H1 (cell line): ENCODE results near the gene NECTIN3. TPM values are rescaled to one million over a fixed set of nuclear protein-coding genes. Genes with fewer than 3 reads are reported as not detected.

Experiments
- CTCF ChIA-PET: fragments of 300-600 bp; sonication (Branson Sonifier 250); formaldehyde crosslinking; loops from one replicate; lab custom pipeline; 2021; ENCODE audit not compliant: partially characterized antibody; lab: Charles Lee
- POLR2A ChIA-PET: fragments of 300-600 bp; sonication (Branson Sonifier 250); formaldehyde crosslinking; loops from one replicate; lab custom pipeline; 2021; ENCODE audit warnings: inconsistent platforms; ENCODE audit not compliant: partially characterized antibody; lab: Charles Lee
- DNase-seq, 2 experiments: peaks; one replicate each; pipeline versions ENCODE4 v3.0.0 to v3.0.0-alpha.2; 2010 to 2022; ENCODE audit warnings: low spot score in 2 of 2, low read depth in 1 of 2, mixed read lengths in 1 of 2
- FAIRE-seq: peaks from 2 replicates; lab custom pipeline; 2011; peaks lifted over from hg19 to GRCh38; lab: Jason Lieb, UNC
- H2AFZ ChIP-seq: 2 replicates; pipeline ENCODE4 v1.8.1; 2012; ENCODE audit warnings: low read length, inconsistent platforms
- H2AK5ac ChIP-seq: 2 replicates; pipeline ENCODE4 v1.6.1; 2013; ENCODE audit warnings: low read depth, low read length
- H2BK120ac ChIP-seq: replicated peaks from 2 replicates; pipeline ENCODE3; 2013; ENCODE audit warnings: low read depth, low read length, inconsistent platforms
- H2BK12ac ChIP-seq: 2 replicates; pipeline ENCODE4 v1.6.1; 2013; ENCODE audit warnings: low read depth, low read length
- H2BK15ac ChIP-seq: 2 replicates; pipeline ENCODE4 v1.6.1; 2013; ENCODE audit warnings: low read length
- H2BK20ac ChIP-seq: 2 replicates; pipeline ENCODE4 v1.6.1; 2013; ENCODE audit warnings: low read length
- H2BK5ac ChIP-seq: 2 replicates; pipeline ENCODE4 v1.6.1; 2013; ENCODE audit warnings: low read depth, low read length
- H3K14ac ChIP-seq: 2 replicates; pipeline ENCODE4 v1.6.1; 2013; ENCODE audit warnings: inconsistent platforms; ENCODE audit not compliant: insufficient read length
- H3K18ac ChIP-seq: 2 replicates; pipeline ENCODE4 v1.6.1; 2013; ENCODE audit warnings: low read length; ENCODE audit errors: extremely low read depth
- H3K23ac ChIP-seq: 2 replicates; pipeline ENCODE4 v1.6.1; 2013; ENCODE audit warnings: inconsistent platforms; ENCODE audit not compliant: insufficient read length
- H3K23me2 ChIP-seq: 2 replicates; pipeline ENCODE4 v1.6.1; 2013; ENCODE audit warnings: low read depth, low read length
- H3K27ac ChIP-seq: 2 replicates; pipeline ENCODE4 v1.6.1; 2011; ENCODE audit warnings: low read depth, low read length, inconsistent platforms
- H3K27me3 ChIP-seq, 4 experiments: replicated peaks in 1 of 4; 1 replicate in 1 of 4; 2 replicates in 3 of 4; pipeline versions ENCODE4 v1.6.1 to v1.8.1; 2011 to 2013; ENCODE audit warnings: low read length in 3 of 4, mild to moderate bottlenecking in 3 of 4, inconsistent platforms in 2 of 4, mixed read lengths in 2 of 4, moderate library complexity in 1 of 4; ENCODE audit not compliant: control insufficient read depth in 3 of 4, insufficient read depth in 3 of 4; ENCODE audit errors: extremely low read depth in 1 of 4
- H3K36me3 ChIP-seq, 4 experiments: 2 replicates each; pipeline versions ENCODE4 v1.6.1 to v1.8.1; 2011 to 2013; ENCODE audit warnings: mild to moderate bottlenecking in 4 of 4, low read length in 3 of 4, moderate library complexity in 2 of 4, control low read depth in 1 of 4, inconsistent platforms in 1 of 4; ENCODE audit not compliant: insufficient read depth in 4 of 4, control insufficient read depth in 2 of 4
- H3K4ac ChIP-seq: replicated peaks from 2 replicates; pipeline ENCODE3; 2013; ENCODE audit warnings: low read length, low read depth, mixed read lengths, inconsistent platforms; ENCODE audit not compliant: insufficient read length
- H3K4me1 ChIP-seq, 4 experiments: replicated peaks in 1 of 4; 1 replicate in 1 of 4; 2 replicates in 3 of 4; pipeline versions ENCODE4 v1.6.1 to v1.8.1; 2011 to 2013; ENCODE audit warnings: low read length in 3 of 4, inconsistent platforms in 2 of 4, mixed read lengths in 1 of 4; ENCODE audit not compliant: insufficient read depth in 4 of 4, control insufficient read depth in 3 of 4
- H3K4me2 ChIP-seq, 2 experiments: 2 replicates each; pipeline versions ENCODE4 v1.6.1 to v1.8.1; 2011 to 2013; ENCODE audit warnings: low read depth in 2 of 2, low read length in 2 of 2, control low read depth in 1 of 2, inconsistent platforms in 1 of 2, mild to moderate bottlenecking in 1 of 2; ENCODE audit not compliant: insufficient read depth in 1 of 2
- H3K4me3 ChIP-seq, 4 experiments: fragments of 200-600, 300-600 bp in 1 of 4; sonication (generic), shearing (Covaris generic), sonication (Bioruptor Twin) in 1 of 4; 2 replicates each; pipeline versions ENCODE4 v1.5.1 to v1.8.1; 2011 to 2016; ENCODE audit warnings: low read length in 4 of 4, low read depth in 3 of 4, control low read depth in 2 of 4, inconsistent platforms in 2 of 4, mild to moderate bottlenecking in 2 of 4, mixed read lengths in 1 of 4, moderate library complexity in 1 of 4; ENCODE audit not compliant: insufficient read depth in 2 of 4; ENCODE audit errors: extremely low read depth in 1 of 4
- H3K56ac ChIP-seq: replicated peaks from 2 replicates; pipeline ENCODE3; 2013; ENCODE audit warnings: low read depth, mild to moderate bottlenecking, mixed read lengths, low read length, inconsistent platforms; ENCODE audit not compliant: insufficient read length
- H3K79me1 ChIP-seq: 2 replicates; pipeline ENCODE4 v1.6.1; 2013; ENCODE audit warnings: low read depth, low read length, control low read depth
- H3K79me2 ChIP-seq, 2 experiments: 2 replicates each; pipeline versions ENCODE4 v1.6.1 to v1.8.1; 2012 to 2013; ENCODE audit warnings: low read length in 2 of 2, mild to moderate bottlenecking in 2 of 2, inconsistent platforms in 1 of 2; ENCODE audit not compliant: insufficient read depth in 2 of 2, control insufficient read depth in 1 of 2
- H3K9ac ChIP-seq, 4 experiments: replicated peaks in 1 of 4; 1 replicate in 1 of 4; 2 replicates in 3 of 4; pipeline versions ENCODE4 v1.6.1 to v1.8.1; 2011 to 2013; ENCODE audit warnings: low read depth in 3 of 4, low read length in 3 of 4, control low read depth in 2 of 4, mild to moderate bottlenecking in 2 of 4, moderate library complexity in 2 of 4, inconsistent platforms in 1 of 4; ENCODE audit errors: extremely low read depth in 1 of 4
- H3K9me3 ChIP-seq, 2 experiments: 2 replicates each; pipeline versions ENCODE4 v1.6.1 to v1.8.1; 2012 to 2013; ENCODE audit warnings: mild to moderate bottlenecking in 2 of 2, moderate library complexity in 2 of 2, control low read depth in 1 of 2, inconsistent platforms in 1 of 2, low read depth in 1 of 2, low read length in 1 of 2, mixed read lengths in 1 of 2; ENCODE audit not compliant: insufficient read depth in 2 of 2
- H4K20me1 ChIP-seq, 2 experiments: replicated peaks in 1 of 2; 2 replicates each; pipeline versions ENCODE3 to v1.8.1; 2011 to 2013; ENCODE audit warnings: inconsistent platforms in 2 of 2, low read length in 2 of 2, mild to moderate bottlenecking in 1 of 2; ENCODE audit not compliant: insufficient read depth in 2 of 2, control insufficient read depth in 1 of 2
- H4K5ac ChIP-seq: 2 replicates; pipeline ENCODE4 v1.6.1; 2013; ENCODE audit warnings: low read length, low read depth, mixed read lengths, inconsistent platforms; ENCODE audit not compliant: insufficient read length
- H4K8ac ChIP-seq: 2 replicates; pipeline ENCODE4 v1.8.0; 2013; ENCODE audit warnings: mild to moderate bottlenecking, moderate library complexity, low read length, inconsistent platforms; ENCODE audit not compliant: insufficient read depth; ENCODE audit errors: extremely low read depth
- H4K91ac ChIP-seq: replicated peaks from 2 replicates; pipeline ENCODE3; 2013; ENCODE audit warnings: low read length, mixed read lengths, inconsistent platforms; ENCODE audit not compliant: insufficient read length
- CHD2 ChIP-seq: IDR thresholded peaks from 2 replicates; pipeline ENCODE4 v1.6.1; 2012; ENCODE audit warnings: low read length, improper control_type of control experiment
- HDAC6 ChIP-seq: IDR thresholded peaks from one replicate; pipeline ENCODE4 v1.7.1; 2012; ENCODE audit warnings: low read depth, mild to moderate bottlenecking, inconsistent platforms, low read length, moderate library complexity
- KDM4A ChIP-seq: IDR thresholded peaks from one replicate; pipeline ENCODE4 v1.7.1; 2012; ENCODE audit warnings: low read depth, mild to moderate bottlenecking, moderate library complexity, low read length, inconsistent platforms; ENCODE audit not compliant: severe bottlenecking
- RBBP5 ChIP-seq: IDR thresholded peaks from 2 replicates; pipeline ENCODE4 v1.7.1; 2012; ENCODE audit warnings: low read depth, mild to moderate bottlenecking, inconsistent platforms, low read length, moderate library complexity, borderline replicate concordance
- SP1 ChIP-seq: IDR thresholded peaks from 2 replicates; pipeline ENCODE4 v1.6.1; 2011; ENCODE audit warnings: low read depth, low read length
- TAF7 ChIP-seq: optimal IDR thresholded peaks from 2 replicates; pipeline ENCODE3; 2011; ENCODE audit warnings: low read depth, mild to moderate bottlenecking, inconsistent platforms, low read length, moderate library complexity, borderline replicate concordance
- TEAD4 ChIP-seq: IDR thresholded peaks from 2 replicates; pipeline ENCODE4 v1.6.1; 2012; ENCODE audit warnings: low read depth, low read length, inconsistent platforms, mixed read lengths
- WGBS, 2 experiments: shearing (Covaris generic) in 1 of 2; methylation state at CpG; one replicate each; pipeline versions ENCODE4 v1.1.6 to v1.1.7; 2013 to 2015; ENCODE audit warnings: low lambda C conversion rate in 2 of 2, mixed read lengths in 2 of 2, inconsistent platforms in 1 of 2, low coverage in 1 of 2, missing lambda C conversion rate in 1 of 2; ENCODE audit not compliant: insufficient replicate concordance in 2 of 2, insufficient coverage in 1 of 2, insufficient read length in 1 of 2; ENCODE audit errors: extremely low coverage in 1 of 2, missing lambda C conversion rate in 1 of 2; 5-methylcytosine and 5-hydroxymethylcytosine counted together
- polyA plus RNA-seq, 7 experiments: library from polyadenylated mRNA; depleted of rRNA in 3 of 7; stranded (reverse) in 5 of 7; unstranded in 2 of 7; fragments of >200 nt in 5 of 7; fragments of 200-250 nt in 2 of 7; gene quantifications; 1 replicate in 5 of 7; 2 replicates in 1 of 7; 4 replicates in 1 of 7; pipeline versions ENCODE4 v1.2.1 to v1.2.3, GENCODE V29; 2011 to 2013; ENCODE audit warnings: missing spikeins in 2 of 7, mixed read lengths in 2 of 7
- total RNA-seq: library from RNA; stranded (reverse); fragmentation: NEBNext Ultra II Directional; extraction: Animal tissue kit (Norgen Biotek cat#: 25700); gene quantifications from 2 replicates; pipeline ENCODE4 v1.2.1, GENCODE V29; 2021

The NECTIN3 gene
- total and polyA plus RNA-seq, 2 of the 8 experiments (the other 6 are each of a cell fraction or from before 2014, with no cell fraction given): 13.6 to 50.6 TPM

GRCh38 chr3:111194048-111194447 is 122.4 kb downstream of the NECTIN3 start:
- H3K9ac ChIP-seq: no peak overlapping the region
- H3K23me2 ChIP-seq: no peaks in the 10 kb centered on the region
- H2BK5ac ChIP-seq: no peak overlapping the region
- H4K20me1 ChIP-seq: peaks cover 0 to 3% of the 10 kb centered on the region in 2 experiments
- H4K5ac ChIP-seq: no peak overlapping the region
- no peak overlapping the region for H3K23ac ChIP-seq
- H2BK20ac ChIP-seq: no peak overlapping the region
- no peak overlapping the region for H2AK5ac ChIP-seq
- H3K36me3 ChIP-seq: peaks cover 0 to 19% (median 3%) of the 10 kb centered on the region in 4 experiments; a peak in 4 of 8 replicates
- TF ChIP-seq CHD2 (no peak), TEAD4 (no peak), SP1 (no peak), HDAC6 (no peak), KDM4A (no peak), TAF7 (no peak), RBBP5 (no peak)
- ChIA-PET POLR2A (no interaction called here), CTCF (interaction anchor here (1.0 to 2.2 kb wide), 4 partner anchors 14 to 182 kb away, joined by 3 to 5 read pairs (median 4); no protein-coding TSS in a partner anchor)
- FAIRE-seq: no peak
- no peak overlapping the region for H3K56ac ChIP-seq
- H3K79me1 ChIP-seq: no peaks in the 10 kb centered on the region
- no peak overlapping the region for H2BK15ac ChIP-seq
- no peak overlapping the region for H3K14ac ChIP-seq
- no peak overlapping the region for H4K8ac ChIP-seq
- H2AFZ ChIP-seq: no peak overlapping the region
- 96% methylated on average over 1 of the region's 1 CpG; no CpG with 5 or more reads in 1 of the 2 experiments for WGBS, 2 experiments
- no peak for DNase-seq
- H3K27me3 ChIP-seq: no peaks in the 10 kb centered on the region
- no peaks in the 10 kb centered on the region for H3K9me3 ChIP-seq
- no peaks in the 10 kb centered on the region; a peak in 1 of 7 replicates for H3K4me1 ChIP-seq
- no peak overlapping the region for H4K91ac ChIP-seq
- H3K18ac ChIP-seq: no peak overlapping the region
- H3K4me3 ChIP-seq: no peak overlapping the region
- no peak overlapping the region for H3K27ac ChIP-seq
- H2BK120ac ChIP-seq: no peak overlapping the region
- H3K4me2 ChIP-seq: no peak overlapping the region
- no peaks in the 10 kb centered on the region for H3K79me2 ChIP-seq
- H3K4ac ChIP-seq: no peak overlapping the region
- H2BK12ac ChIP-seq: no peak overlapping the region
